K562 (cell line): ENCODE measurements around the gene GCC1. TPM values are rescaled to one million over a fixed set of nuclear protein-coding genes. Genes with fewer than 3 reads are reported as not detected.
A peak's percentile ranks its signal among the peaks of the same experiment; 100 is the strongest.

ENCODE experiments used
- ATAC-seq: fragments of 200-7000 bp; cut with Tn5 transposase; 3 replicates; pipeline ENCODE4 v1.9.1; 2020; ENCODE audit warnings: moderate library complexity
- BruUV-seq: library from RNA; stranded (reverse); fragments of 400-500 nt; replicated peaks from 2 replicates; lab custom pipeline; 2021; lab: Mats Ljungman, UMichigan
- CTCF ChIA-PET: fragments of 300-600 bp; formaldehyde crosslinking; extraction: SDS; loops from one replicate; lab custom pipeline; 2021; ENCODE audit warnings: low intra/inter-chr PET ratio; lab: Yijun Ruan, JAX
- POLR2A ChIA-PET: fragments of 300-600, 350-650 bp; sonication (Branson Sonifier 250); formaldehyde crosslinking; extraction: SDS; loops from one replicate; lab custom pipeline; 2021; ENCODE audit warnings: antibody characterized with exemption, inconsistent platforms; lab: Yijun Ruan, JAX
- DNase-seq, 4 experiments: peaks; one replicate each; pipeline versions ENCODE4 v3.0.0 to v3.0.0-alpha.2; 2011 to 2018; ENCODE audit warnings: low spot score in 3 of 4, mixed read lengths in 3 of 4; ENCODE audit errors: extremely low read depth in 1 of 4
- FAIRE-seq: peaks from 2 replicates; lab custom pipeline; 2011; peaks lifted over from hg19 to GRCh38; lab: Jason Lieb, UNC
- H2AFZ ChIP-seq: 2 replicates; pipeline ENCODE4 v1.6.0; 2011; ENCODE audit warnings: low read depth, low read length, control low read depth, inconsistent platforms
- H3K27ac ChIP-seq: fragments of 200-600 bp; 3 replicates; pipeline ENCODE4 v1.8.0; 2011; ENCODE audit warnings: low read depth, mild to moderate bottlenecking, control low read depth, inconsistent platforms, low read length, moderate library complexity, mixed read lengths; ENCODE audit errors: extremely low read depth
- H3K27me3 ChIP-seq, 2 experiments: fragments of 300-600 bp in 1 of 2; 2 replicates in 1 of 2; 3 replicates in 1 of 2; pipeline versions ENCODE4 v1.6.0 to v1.8.0; 2011; ENCODE audit warnings: inconsistent platforms in 2 of 2, low read length in 2 of 2, mild to moderate bottlenecking in 1 of 2, mixed read lengths in 1 of 2, moderate library complexity in 1 of 2; ENCODE audit not compliant: control insufficient read depth in 2 of 2, insufficient read depth in 2 of 2
- H3K36me3 ChIP-seq: fragments of 300-600 bp; 3 replicates; pipeline ENCODE4 v1.8.0; 2011; ENCODE audit warnings: mild to moderate bottlenecking, low read length, inconsistent platforms; ENCODE audit not compliant: control insufficient read depth, insufficient read depth
- H3K4me1 ChIP-seq, 2 experiments: fragments of 200-600 bp in 1 of 2; replicated peaks in 1 of 2; 2 replicates in 1 of 2; 3 replicates in 1 of 2; pipeline versions ENCODE4 v1.5.1 to v1.8.0; 2011; ENCODE audit warnings: inconsistent platforms in 2 of 2, low read length in 2 of 2, mild to moderate bottlenecking in 1 of 2, mixed read lengths in 1 of 2, moderate library complexity in 1 of 2; ENCODE audit not compliant: control insufficient read depth in 2 of 2, insufficient read depth in 2 of 2
- H3K4me2 ChIP-seq: 2 replicates; pipeline ENCODE4 v1.6.1; 2011; ENCODE audit warnings: low read length, control low read depth, inconsistent platforms, mixed read lengths; ENCODE audit not compliant: insufficient read depth
- H3K4me3 ChIP-seq: fragments of 200-600 bp; sonication (generic), shearing (Covaris generic); 2 replicates; pipeline ENCODE4 v1.5.1; 2016; ENCODE audit warnings: control low read depth, inconsistent platforms
- H3K79me2 ChIP-seq: fragments of 200-600 bp; 3 replicates; pipeline ENCODE4 v1.8.0; 2011; ENCODE audit warnings: low read length, inconsistent platforms; ENCODE audit not compliant: control insufficient read depth, insufficient read depth
- H3K9ac ChIP-seq, 2 experiments: 2 replicates each; pipeline versions ENCODE4 v1.6.0 to v1.6.1; 2011; ENCODE audit warnings: low read depth in 2 of 2, low read length in 2 of 2, control low read depth in 1 of 2, inconsistent platforms in 1 of 2, mild to moderate bottlenecking in 1 of 2, mixed read lengths in 1 of 2; ENCODE audit not compliant: insufficient read depth in 1 of 2
- H3K9me1 ChIP-seq: one replicate; pipeline ENCODE4 v1.6.0; 2011; ENCODE audit warnings: inconsistent platforms, mild to moderate bottlenecking, low read length, moderate library complexity; ENCODE audit not compliant: control insufficient read depth, insufficient read depth
- H3K9me3 ChIP-seq: replicated peaks from 2 replicates; pipeline ENCODE4 v1.5.1; 2011; ENCODE audit warnings: low read depth, low read length, inconsistent platforms; ENCODE audit not compliant: control insufficient read depth, insufficient read depth
- H4K20me1 ChIP-seq: replicated peaks from 2 replicates; pipeline ENCODE4 v1.6.1; 2011; ENCODE audit warnings: low read length, inconsistent platforms, mixed read lengths; ENCODE audit not compliant: control insufficient read depth, insufficient read depth
- FOXA1 ChIP-seq: fragments of 450-650 bp; IDR thresholded peaks from 2 replicates; pipeline ENCODE4 v1.6.1; 2016; ENCODE audit warnings: mild to moderate bottlenecking, borderline replicate concordance
- L3MBTL2 ChIP-seq: fragments of 450-650 bp; IDR thresholded peaks from 2 replicates; pipeline ENCODE4 v1.6.1; 2016; ENCODE audit warnings: mild to moderate bottlenecking, moderate library complexity
- PCBP2 ChIP-seq: fragments of 200-400 bp; formaldehyde crosslinking; IDR thresholded peaks from 2 replicates; pipeline ENCODE4 v1.6.1; 2018; ENCODE audit warnings: low read length, low read depth, mild to moderate bottlenecking, moderate library complexity; ENCODE audit not compliant: poor library complexity, severe bottlenecking
- RBFOX2 ChIP-seq: fragments of 200-400 bp; formaldehyde crosslinking; IDR thresholded peaks from 2 replicates; pipeline ENCODE4 v1.6.1; 2017; ENCODE audit warnings: low read depth, mild to moderate bottlenecking, low read length, moderate library complexity
- SMARCE1 ChIP-seq: fragments of 450-650 bp; IDR thresholded peaks from 2 replicates; pipeline ENCODE4 v1.7.1; 2016; ENCODE audit warnings: mild to moderate bottlenecking
- ZNF217 ChIP-seq: sonication (generic); formaldehyde crosslinking; IDR thresholded peaks from 2 replicates; pipeline ENCODE4 v1.8.0; 2022; ENCODE audit warnings: mild to moderate bottlenecking, missing genetic modification reagents
- WGBS: fragments of 100-300 bp; shearing (Covaris generic); methylation state at CpG from one replicate; pipeline ENCODE4 v1.1.6; 2016; ENCODE audit warnings: low coverage, mixed read lengths; ENCODE audit not compliant: insufficient coverage; ENCODE audit errors: missing lambda C conversion rate; 5-methylcytosine and 5-hydroxymethylcytosine counted together
- in situ Hi-C: fragments of 300-500 bp; cut with MboI; formaldehyde crosslinking; loops from 4 replicates; pipeline ENCODE4 v1.15.0; 2018; ENCODE audit warnings: inconsistent platforms, mixed read lengths
- intact Hi-C: fragments of 100-400 bp; cut with micrococcal nuclease; formaldehyde crosslinking; loops from 2 replicates; pipeline ENCODE4 v1.14.2; 2022
- polyA plus RNA-seq, 8 experiments: library from polyadenylated mRNA; depleted of rRNA in 4 of 8; stranded (reverse) in 5 of 8; unstranded in 3 of 8; fragments of >200 nt; fragmentation: Nextera tagmentation in 2 of 8; fragmentation: Illumina TruSeq in 1 of 8; extraction: Ambion mirVana in 2 of 8; extraction: Trizol in 1 of 8; gene quantifications; 2 replicates each; pipeline versions ENCODE4 v1.2.1 to v1.2.3, GENCODE V29; 2011 to 2014; ENCODE audit warnings: inconsistent platforms in 1 of 8, missing spikeins in 1 of 8
- total RNA-seq, 7 experiments: library from RNA; depleted of rRNA in 6 of 7; stranded (reverse); fragments of >200 nt in 6 of 7; fragmentation: Illumina TruSeq in 2 of 7; extraction: Trizol in 2 of 7; gene quantifications; 2 replicates each; pipeline versions ENCODE4 v1.2.1 to v1.2.3, GENCODE V29; 2011 to 2021; ENCODE audit warnings: low replicate concordance in 1 of 7
- TF ChIP-seq, protein P1 (sequence below), 2 experiments: fragments of 450-650 bp in 1 of 2; sonication (generic) in 1 of 2; formaldehyde crosslinking; conservative IDR thresholded peaks; 2 replicates each; pipeline versions ENCODE4 v1.4.0 to v1.8.1; 2020 to 2022; ENCODE audit warnings: mild to moderate bottlenecking in 1 of 2, missing genetic modification reagents in 1 of 2

GCC1 gene
- total and polyA plus RNA-seq, 9 of the 15 experiments (the other 6 are each of a cell fraction or from before 2014, with no cell fraction given): 1.9 to 19.8 (median 10.9) TPM

DNA sequence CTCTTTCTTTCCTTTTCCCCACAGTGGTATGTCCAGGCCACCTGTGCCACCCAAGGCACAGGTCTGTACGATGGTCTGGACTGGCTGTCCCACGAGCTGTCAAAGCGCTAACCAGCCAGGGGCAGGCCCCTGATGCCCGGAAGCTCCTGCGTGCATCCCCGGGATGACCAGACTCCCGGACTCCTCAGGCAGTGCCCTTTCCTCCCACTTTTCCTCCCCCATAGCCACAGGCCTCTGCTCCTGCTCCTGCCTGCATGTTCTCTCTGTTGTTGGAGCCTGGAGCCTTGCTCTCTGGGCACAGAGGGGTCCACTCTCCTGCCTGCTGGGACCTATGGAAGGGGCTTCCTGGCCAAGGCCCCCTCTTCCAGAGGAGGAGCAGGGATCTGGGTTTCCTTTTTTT is 5.8 kb upstream of the GCC1 start:
- peaks cover 4% of the 10 kb centered on the region for H3K9me1 ChIP-seq
- H3K9me3 ChIP-seq: peaks cover 1% of the 10 kb centered on the region; the same call in 1 of the 2 replicates
- peaks cover 14% of the 10 kb centered on the region for H3K79me2 ChIP-seq
- CTCF ChIA-PET: no interaction called here
- H2AFZ ChIP-seq: no peak overlapping the region
- intact Hi-C loops (no loop called here), in situ Hi-C loops (no loop called here)
- POLR2A ChIA-PET: interaction anchor here (0.5 to 0.9 kb wide), 2 partner anchors 9 to 135 kb away, joined by 3 to 4 read pairs; no protein-coding TSS in a partner anchor
- DNase-seq: no peak
- H3K9ac ChIP-seq: peak overlapping the region in 1 of 2 experiments; percentile 17; a peak in 1 of 4 replicates
- no peak overlapping the region for H3K27ac ChIP-seq
- no peak for ATAC-seq
- peaks cover 22% of the 10 kb centered on the region; the same call in 2 of the 3 replicates for H3K36me3 ChIP-seq
- no peaks in the 10 kb centered on the region; the same call in 1 of the 2 replicates for H4K20me1 ChIP-seq
- TF ChIP-seq FOXA1: no peak
- TF ChIP-seq SMARCE1: no peak
- TF ChIP-seq, protein P1, sequence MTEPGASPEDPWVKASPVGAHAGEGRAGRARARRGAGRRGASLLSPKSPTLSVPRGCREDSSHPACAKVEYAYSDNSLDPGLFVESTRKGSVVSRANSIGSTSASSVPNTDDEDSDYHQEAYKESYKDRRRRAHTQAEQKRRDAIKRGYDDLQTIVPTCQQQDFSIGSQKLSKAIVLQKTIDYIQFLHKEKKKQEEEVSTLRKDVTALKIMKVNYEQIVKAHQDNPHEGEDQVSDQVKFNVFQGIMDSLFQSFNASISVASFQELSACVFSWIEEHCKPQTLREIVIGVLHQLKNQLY (CRISPR knock-in tag; conservative IDR thresholded peaks at IDR 0.05): no peak
- no peak for TF ChIP-seq PCBP2
- TF ChIP-seq ZNF217 (CRISPR knock-in tag): no peak
- TF ChIP-seq L3MBTL2: no peak
- TF ChIP-seq RBFOX2: peak; percentile 28; the same call in 1 of the 2 replicates
- no peak for FAIRE-seq
- BruUV-seq: no TSS peak
- H3K4me1 ChIP-seq: peaks cover 12 to 26% of the 10 kb centered on the region in 2 experiments; a peak in 4 of 5 replicates
- peaks cover 10 to 22% of the 10 kb centered on the region in 2 experiments; a peak in 4 of 5 replicates for H3K27me3 ChIP-seq
- no peak overlapping the region for H3K4me3 ChIP-seq
- H3K4me2 ChIP-seq: no peak overlapping the region
- whole genome bisulfite sequencing: 94% methylated on average over 7 of the region's 7 CpGs
